Sigmoid colon (tissue), 4 donors: ENCODE data around the gene APBA3.

Source experiments
- EP300 ChIP-seq, 4 donors: sonication (generic); formaldehyde crosslinking; IDR thresholded peaks; one replicate each; pipeline ENCODE4 v1.6.1; 2017; ENCODE audit warnings: antibody characterized with exemption in 4 of 4
- POLR2A ChIP-seq, 2 donors: fragments of 450-650 bp; IDR thresholded peaks; one replicate each; pipeline ENCODE4 v1.6.1; 2016; ENCODE audit warnings: antibody characterized with exemption in 2 of 2, mild to moderate bottlenecking in 2 of 2, moderate library complexity in 2 of 2
- POLR2AphosphoS5 ChIP-seq, 4 donors: sonication (generic); formaldehyde crosslinking; IDR thresholded peaks; one replicate each; pipeline ENCODE4 v1.6.1; 2017; ENCODE audit warnings: antibody characterized with exemption in 4 of 4
- TF ChIP-seq, protein P1 (sequence below), 4 experiments: fragments of 450-650 bp in 3 of 4; fragments of 200-600 bp in 1 of 4; IDR thresholded peaks; one replicate each; pipeline ENCODE4 v1.5.1; 2016 to 2019; ENCODE audit warnings: antibody characterized with exemption in 4 of 4, mild to moderate bottlenecking in 3 of 4, moderate library complexity in 2 of 4

- TF ChIP-seq, protein P1, sequence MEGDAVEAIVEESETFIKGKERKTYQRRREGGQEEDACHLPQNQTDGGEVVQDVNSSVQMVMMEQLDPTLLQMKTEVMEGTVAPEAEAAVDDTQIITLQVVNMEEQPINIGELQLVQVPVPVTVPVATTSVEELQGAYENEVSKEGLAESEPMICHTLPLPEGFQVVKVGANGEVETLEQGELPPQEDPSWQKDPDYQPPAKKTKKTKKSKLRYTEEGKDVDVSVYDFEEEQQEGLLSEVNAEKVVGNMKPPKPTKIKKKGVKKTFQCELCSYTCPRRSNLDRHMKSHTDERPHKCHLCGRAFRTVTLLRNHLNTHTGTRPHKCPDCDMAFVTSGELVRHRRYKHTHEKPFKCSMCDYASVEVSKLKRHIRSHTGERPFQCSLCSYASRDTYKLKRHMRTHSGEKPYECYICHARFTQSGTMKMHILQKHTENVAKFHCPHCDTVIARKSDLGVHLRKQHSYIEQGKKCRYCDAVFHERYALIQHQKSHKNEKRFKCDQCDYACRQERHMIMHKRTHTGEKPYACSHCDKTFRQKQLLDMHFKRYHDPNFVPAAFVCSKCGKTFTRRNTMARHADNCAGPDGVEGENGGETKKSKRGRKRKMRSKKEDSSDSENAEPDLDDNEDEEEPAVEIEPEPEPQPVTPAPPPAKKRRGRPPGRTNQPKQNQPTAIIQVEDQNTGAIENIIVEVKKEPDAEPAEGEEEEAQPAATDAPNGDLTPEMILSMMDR (IDR thresholded peaks at IDR 0.05), result no peak
- TF ChIP-seq POLR2AphosphoS5 (IDR thresholded peaks at IDR 0.05) (no peak), POLR2A (IDR thresholded peaks at IDR 0.05) (no peak), EP300 (IDR thresholded peaks at IDR 0.05) (no peak)
These were observed 27.7 kb upstream of the APBA3 start for GRCh38 chr19:3788996-3789778.
